Choroid plexus epithelial cell (primary cell): ENCODE data around the gene PIEZO1.
A peak's percentile ranks its signal among the peaks of the same experiment; 100 is the strongest.
"Not testable (repeated sequence)": the region's sequence is repeated elsewhere in the genome, so short reads cannot be mapped to it uniquely, and the experiment has no call there.

Source experiments
- DNase-seq: peaks from one replicate; pipeline ENCODE4 v3.0.0-alpha.2; 2010; ENCODE audit warnings: low read depth
- H3K4me3 ChIP-seq: 2 replicates; pipeline ENCODE4 v1.5.1; 2011; ENCODE audit warnings: low read depth, mild to moderate bottlenecking, control low read depth, low read length, moderate library complexity
- CTCF ChIP-seq: conservative IDR thresholded peaks from 2 replicates; pipeline ENCODE4 v1.5.1; 2011; ENCODE audit warnings: low read depth, mild to moderate bottlenecking, control low read depth, inconsistent platforms, low read length, moderate library complexity

PIEZO1 gene

GRCh38 chr16:88772871-88773811 is 11.9 kb downstream of the PIEZO1 start:
- H3K4me3 ChIP-seq, result no peak overlapping the region
- DNase-seq, result peak; percentile 94
- TF ChIP-seq CTCF, result no peak

- H3K4me3 ChIP-seq, DNase-seq: not testable (repeated sequence)
Observed at GRCh38 chr16:88771781-88772180, 13.2 kb downstream of the PIEZO1 start.

GRCh38 chr16:88771294-88771772 is 13.7 kb downstream of the PIEZO1 start:
- DNase-seq, result no peak
- no peak overlapping the region for H3K4me3 ChIP-seq
- TF ChIP-seq CTCF, result no peak

- peak overlapping the region; percentile 30 for H3K4me3 ChIP-seq
- no peak for TF ChIP-seq CTCF
- peak; percentile 96 for DNase-seq
Observed at GRCh38 chr16:88770461-88771293, 14.3 kb downstream of the PIEZO1 start.

GRCh38 chr16:88769617-88770460 is 15.2 kb downstream of the PIEZO1 start:
- DNase-seq, result peak; percentile 48

GRCh38 chr16:88768071-88768783 is 16.8 kb downstream of the PIEZO1 start:
- DNase-seq, result peak; percentile 42
- TF ChIP-seq CTCF, result no peak
- no peak overlapping the region for H3K4me3 ChIP-seq

More at GRCh38 chr16:88769617-88770460, 15.2 kb downstream of the PIEZO1 start:
- H3K4me3 ChIP-seq, result no peak overlapping the region
- no peak for TF ChIP-seq CTCF
